ENCODE results near the gene FKBP2. TPM values are rescaled to one million over a fixed set of nuclear protein-coding genes. Genes with fewer than 3 reads are reported as not detected.

FKBP2 gene
- total RNA-seq, 1 donor from 2014 or later = 110 TPM

DNA sequence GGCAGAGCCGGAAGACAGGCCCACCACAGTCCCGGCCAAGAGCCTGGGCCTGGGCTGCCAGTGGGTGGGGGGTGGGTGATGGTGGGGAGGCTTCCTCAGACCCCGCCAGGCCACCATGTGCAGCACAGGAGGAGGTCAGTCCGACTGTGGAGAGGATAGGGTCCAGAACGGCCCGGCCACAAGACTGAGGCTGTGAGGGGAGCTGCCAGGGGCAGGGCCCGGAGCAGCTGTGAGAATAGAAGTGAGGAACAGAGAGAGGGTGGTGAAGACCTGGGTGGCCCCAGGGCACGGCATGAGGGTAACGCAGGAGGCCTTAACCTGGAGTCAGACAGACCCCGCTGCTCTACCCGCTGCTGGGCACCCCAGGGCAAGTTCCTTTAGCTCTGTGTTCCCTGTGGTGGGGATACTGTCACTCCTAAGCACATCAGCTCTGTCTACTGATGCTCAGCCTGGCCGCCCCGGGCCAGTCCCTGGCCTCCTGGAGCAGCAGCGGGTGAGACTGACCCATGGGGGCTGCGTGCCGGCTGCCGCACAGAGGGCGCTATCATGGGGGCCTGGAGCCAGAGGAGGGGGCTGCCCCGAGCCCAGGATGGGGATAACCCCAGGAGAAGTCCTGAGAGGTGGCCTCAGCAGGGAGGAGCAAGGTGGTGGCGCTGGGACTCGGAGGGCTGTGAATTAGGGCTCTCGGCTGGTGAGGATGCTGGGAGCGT lies 32.7 kb upstream of the FKBP2 start:
- Histone ChIP-seq H3K4me3 (ENCODE audit: low read depth, low read length) (no peak overlapping the region), H3K36me3 (ENCODE audit: control insufficient read depth, insufficient read depth, low read length) (peaks cover 2% of the 10 kb centered on the region), H3K27me3 (ENCODE audit: control insufficient read depth, insufficient read depth, low read length) (no peaks in the 10 kb centered on the region)
- no peak for DNase-seq (ENCODE audit: low read depth)
- TF ChIP-seq, protein P1, sequence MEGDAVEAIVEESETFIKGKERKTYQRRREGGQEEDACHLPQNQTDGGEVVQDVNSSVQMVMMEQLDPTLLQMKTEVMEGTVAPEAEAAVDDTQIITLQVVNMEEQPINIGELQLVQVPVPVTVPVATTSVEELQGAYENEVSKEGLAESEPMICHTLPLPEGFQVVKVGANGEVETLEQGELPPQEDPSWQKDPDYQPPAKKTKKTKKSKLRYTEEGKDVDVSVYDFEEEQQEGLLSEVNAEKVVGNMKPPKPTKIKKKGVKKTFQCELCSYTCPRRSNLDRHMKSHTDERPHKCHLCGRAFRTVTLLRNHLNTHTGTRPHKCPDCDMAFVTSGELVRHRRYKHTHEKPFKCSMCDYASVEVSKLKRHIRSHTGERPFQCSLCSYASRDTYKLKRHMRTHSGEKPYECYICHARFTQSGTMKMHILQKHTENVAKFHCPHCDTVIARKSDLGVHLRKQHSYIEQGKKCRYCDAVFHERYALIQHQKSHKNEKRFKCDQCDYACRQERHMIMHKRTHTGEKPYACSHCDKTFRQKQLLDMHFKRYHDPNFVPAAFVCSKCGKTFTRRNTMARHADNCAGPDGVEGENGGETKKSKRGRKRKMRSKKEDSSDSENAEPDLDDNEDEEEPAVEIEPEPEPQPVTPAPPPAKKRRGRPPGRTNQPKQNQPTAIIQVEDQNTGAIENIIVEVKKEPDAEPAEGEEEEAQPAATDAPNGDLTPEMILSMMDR (IDR thresholded peaks at IDR 0.05; ENCODE audit: insufficient read depth, low read length, poor library complexity, severe bottlenecking) = no peak

DNA sequence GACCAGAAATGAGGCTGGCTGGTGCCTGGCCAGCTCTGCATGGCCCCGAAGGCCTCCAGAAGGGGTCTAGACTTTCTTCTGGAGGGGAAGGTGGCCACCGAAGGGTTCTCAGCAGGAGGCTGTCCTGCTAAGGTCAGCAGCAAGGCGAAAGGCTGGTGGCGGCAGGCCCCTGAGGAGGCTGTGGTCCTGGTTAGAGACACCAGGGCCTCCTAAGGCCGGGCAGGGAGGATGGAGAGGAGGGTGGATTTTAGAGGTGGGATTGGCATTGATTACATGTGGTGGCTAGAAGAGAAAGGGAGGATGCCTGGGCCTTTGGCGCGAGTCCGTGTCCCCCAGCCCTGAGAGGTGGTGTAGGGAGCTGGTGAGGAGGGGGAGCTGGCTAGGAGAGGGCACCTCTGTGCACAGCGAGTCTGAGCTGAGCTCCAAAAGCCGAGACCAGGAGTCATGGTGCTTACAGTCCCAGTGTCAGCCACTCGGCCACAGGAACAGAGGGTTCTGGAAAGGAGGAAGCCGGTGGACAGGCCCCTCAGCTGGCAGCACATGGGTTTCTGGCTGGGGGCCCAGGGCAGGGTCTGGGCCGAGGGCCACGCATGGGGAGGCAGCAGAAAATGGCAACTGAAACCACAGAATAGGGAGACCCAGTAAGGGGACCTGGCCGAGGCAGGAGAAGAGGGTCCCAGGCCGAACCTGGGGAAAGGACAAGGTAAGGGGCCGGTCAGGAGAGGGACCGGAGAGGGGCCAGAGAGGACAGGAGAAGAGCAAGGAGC lies 31.9 kb upstream of the FKBP2 start:
- TF ChIP-seq, protein P1 (IDR thresholded peaks at IDR 0.05; ENCODE audit: insufficient read depth, low read length, poor library complexity, severe bottlenecking) = no peak
- no peak for DNase-seq (ENCODE audit: low read depth)
- peaks cover 2% of the 10 kb centered on the region for H3K36me3 ChIP-seq (ENCODE audit: control insufficient read depth, insufficient read depth, low read length)
- H3K27me3 ChIP-seq (ENCODE audit: control insufficient read depth, insufficient read depth, low read length) = no peaks in the 10 kb centered on the region
- H3K4me3 ChIP-seq (ENCODE audit: low read depth, low read length) = no peak overlapping the region

DNA sequence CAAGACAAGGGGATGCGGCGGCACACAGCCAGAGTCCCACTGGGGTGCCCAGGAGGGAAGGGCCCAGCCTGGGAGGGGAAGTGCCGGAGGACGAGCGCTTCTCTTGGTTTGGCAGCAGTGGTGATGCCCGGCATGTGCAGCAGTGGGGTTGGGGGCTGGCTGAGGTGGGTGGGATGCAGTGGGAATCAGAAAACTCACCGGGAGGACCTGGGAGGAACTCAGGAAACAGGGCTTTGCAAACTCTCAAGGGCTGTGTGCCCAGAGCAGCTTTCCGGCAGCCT lies 31.4 kb upstream of the FKBP2 start:
- Histone ChIP-seq H3K27me3 (ENCODE audit: control insufficient read depth, insufficient read depth, low read length) (no peaks in the 10 kb centered on the region), H3K4me3 (ENCODE audit: low read depth, low read length) (no peak overlapping the region), H3K36me3 (ENCODE audit: control insufficient read depth, insufficient read depth, low read length) (peaks cover 2% of the 10 kb centered on the region)
- TF ChIP-seq, protein P1 (IDR thresholded peaks at IDR 0.05; ENCODE audit: insufficient read depth, low read length, poor library complexity, severe bottlenecking) = no peak
- no peak for DNase-seq (ENCODE audit: low read depth)

DNA sequence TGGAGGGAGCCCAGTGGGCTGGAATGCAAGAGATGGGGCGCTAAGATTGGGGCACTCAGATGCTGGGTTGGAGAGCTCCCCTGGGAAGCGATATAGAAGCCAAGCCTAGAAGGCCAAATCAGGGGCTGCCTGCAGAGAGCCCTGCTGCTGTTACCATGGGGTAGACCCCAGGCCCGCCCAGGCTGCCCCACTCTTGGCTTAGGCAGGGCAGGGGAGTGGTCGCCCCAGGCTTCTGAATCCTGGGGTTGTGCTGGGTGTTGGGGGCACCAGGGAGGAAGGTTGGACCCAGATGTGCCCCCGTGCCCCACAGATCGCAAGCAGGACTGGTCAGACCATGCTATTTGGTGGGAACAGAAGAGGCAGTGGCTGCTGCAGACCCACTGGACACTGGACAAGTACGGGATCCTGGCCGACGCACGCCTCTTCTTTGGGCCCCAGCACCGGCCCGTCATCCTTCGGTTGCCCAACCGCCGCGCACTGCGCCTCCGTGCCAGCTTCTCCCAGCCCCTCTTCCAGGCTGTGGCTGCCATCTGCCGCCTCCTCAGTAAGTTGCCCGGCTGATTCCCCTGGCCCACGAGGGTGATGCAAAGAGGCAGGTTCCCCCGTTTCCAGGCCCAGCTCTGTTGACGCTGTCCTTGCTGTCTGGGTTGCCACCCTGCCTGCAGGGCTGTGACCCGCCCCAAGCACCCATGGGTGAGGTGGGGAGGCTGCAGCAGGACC lies 30.4 kb upstream of the FKBP2 start:
- TF ChIP-seq, protein P1 (IDR thresholded peaks at IDR 0.05; ENCODE audit: insufficient read depth, low read length, poor library complexity, severe bottlenecking) = no peak
- peaks cover 2% of the 10 kb centered on the region for H3K36me3 ChIP-seq (ENCODE audit: control insufficient read depth, insufficient read depth, low read length)
- no peaks in the 10 kb centered on the region for H3K27me3 ChIP-seq (ENCODE audit: control insufficient read depth, insufficient read depth, low read length)
- no peak overlapping the region for H3K4me3 ChIP-seq (ENCODE audit: low read depth, low read length)
- DNase-seq (ENCODE audit: low read depth) = no peak

DNA sequence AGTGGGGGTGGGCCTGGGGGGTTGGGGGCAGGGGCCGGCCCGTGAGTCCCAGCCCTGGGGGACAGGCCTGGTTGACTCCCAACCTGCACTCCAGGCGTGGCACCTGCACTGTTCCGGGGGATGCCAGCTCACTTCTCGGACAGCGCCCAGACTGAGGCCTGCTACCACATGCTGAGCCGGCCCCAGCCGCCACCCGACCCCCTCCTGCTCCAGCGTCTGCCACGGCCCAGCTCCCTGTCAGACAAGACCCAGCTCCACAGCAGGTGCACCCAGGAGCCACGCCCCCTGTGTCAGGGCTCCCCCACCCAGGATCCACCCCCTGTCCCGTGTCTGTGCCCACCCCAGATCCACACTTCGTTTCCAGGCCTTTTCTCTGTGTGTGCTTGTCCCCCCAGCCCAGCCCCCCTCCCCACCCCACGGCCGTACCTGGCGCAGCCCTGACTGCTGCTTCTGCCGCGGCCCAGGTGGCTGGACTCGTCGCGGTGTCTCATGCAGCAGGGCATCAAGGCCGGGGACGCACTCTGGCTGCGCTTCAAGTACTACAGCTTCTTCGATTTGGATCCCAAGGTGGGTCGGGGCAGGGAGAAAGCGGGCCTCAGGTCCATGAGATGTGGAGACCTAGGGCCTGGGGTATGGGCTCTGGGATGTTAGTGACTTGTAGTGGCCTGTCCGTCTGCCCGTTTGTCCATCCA lies 29.6 kb upstream of the FKBP2 start:
- DNase-seq (ENCODE audit: low read depth) = no peak
- TF ChIP-seq, protein P1 (IDR thresholded peaks at IDR 0.05; ENCODE audit: insufficient read depth, low read length, poor library complexity, severe bottlenecking) = no peak
- H3K27me3 ChIP-seq (ENCODE audit: control insufficient read depth, insufficient read depth, low read length) = no peaks in the 10 kb centered on the region
- no peaks in the 10 kb centered on the region for H3K36me3 ChIP-seq (ENCODE audit: control insufficient read depth, insufficient read depth, low read length)
- no peak overlapping the region for H3K4me3 ChIP-seq (ENCODE audit: low read depth, low read length)
